NCI-H748 (cell line): Measurements from ENCODE around the gene OR2D2.
"Not testable (repeated sequence)": the region's sequence is repeated elsewhere in the genome, so short reads cannot be mapped to it uniquely, and the experiment has no call there.

ENCODE experiments used
- DNase-seq: peaks from one replicate; lab custom pipeline; 2025; ENCODE audit not compliant: unreplicated experiment; lab: John Stamatoyannopoulos, UW

Gene OR2D2, protein sequence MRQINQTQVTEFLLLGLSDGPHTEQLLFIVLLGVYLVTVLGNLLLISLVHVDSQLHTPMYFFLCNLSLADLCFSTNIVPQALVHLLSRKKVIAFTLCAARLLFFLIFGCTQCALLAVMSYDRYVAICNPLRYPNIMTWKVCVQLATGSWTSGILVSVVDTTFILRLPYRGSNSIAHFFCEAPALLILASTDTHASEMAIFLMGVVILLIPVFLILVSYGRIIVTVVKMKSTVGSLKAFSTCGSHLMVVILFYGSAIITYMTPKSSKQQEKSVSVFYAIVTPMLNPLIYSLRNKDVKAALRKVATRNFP

DNA sequence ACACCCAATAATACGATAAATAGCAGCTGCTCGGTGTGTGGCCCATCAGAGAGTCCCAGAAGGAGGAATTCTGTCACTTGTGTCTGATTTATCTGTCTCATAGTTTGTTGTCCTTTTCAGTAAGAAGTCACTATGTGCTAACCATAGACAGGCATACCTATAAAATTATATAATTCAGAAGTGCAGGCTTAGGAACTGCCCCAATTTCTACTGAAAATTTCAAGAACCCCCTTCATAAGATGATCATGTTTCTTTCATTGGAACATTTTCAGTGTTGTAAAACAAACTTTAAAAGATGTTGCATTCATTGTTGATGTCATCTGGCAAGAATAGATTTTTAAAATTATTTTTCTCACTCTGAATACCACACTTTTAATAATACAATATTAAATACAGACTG, at the start of gene OR2D2:
OR2D2 (minus strand) TSS at position 101 of the 400 bp plus-strand sequence; CDS start at position 101, 0 bp downstream.
- DNase-seq, result no peak

DNA sequence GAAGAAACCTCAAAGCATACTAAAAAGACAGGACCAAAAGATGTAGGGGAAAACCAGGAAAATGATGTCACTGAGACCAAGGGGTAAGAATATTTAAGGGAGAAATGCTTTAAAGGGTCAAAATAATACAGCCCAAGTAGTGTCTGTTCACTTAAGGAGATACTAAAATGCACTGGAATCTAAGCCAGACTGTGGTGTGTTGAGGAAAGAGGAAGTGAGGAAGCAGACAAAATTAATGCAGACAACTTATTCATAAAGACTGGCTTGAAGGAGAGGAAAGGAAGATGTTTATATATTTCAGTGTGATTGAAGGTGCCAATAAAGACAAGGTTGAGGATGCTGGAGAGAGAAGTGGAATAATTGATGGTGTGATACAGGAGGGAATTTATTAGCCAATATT, 49.7 kb upstream of the OR2D2 start:
- no peak for DNase-seq

DNA sequence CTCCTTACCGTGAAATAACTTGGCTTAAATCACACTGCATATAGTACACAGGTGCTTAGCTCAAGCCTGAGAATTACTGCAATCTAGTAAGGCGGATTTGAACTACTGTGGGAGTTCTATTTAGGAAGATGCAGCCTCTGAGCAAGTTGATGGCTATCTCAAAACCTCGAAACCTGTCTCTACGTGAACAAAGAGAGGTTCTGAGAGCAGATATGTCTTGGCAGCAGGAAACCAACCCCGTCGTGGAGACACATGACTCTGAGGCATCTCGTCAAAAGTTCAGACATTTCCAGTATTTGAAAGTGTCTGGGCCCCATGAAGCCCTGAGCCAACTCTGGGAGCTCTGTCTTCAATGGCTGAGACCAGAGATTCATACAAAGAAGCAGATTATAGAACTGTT, 39.8 kb upstream of the OR2D2 start:
- DNase-seq, result no peak

DNA sequence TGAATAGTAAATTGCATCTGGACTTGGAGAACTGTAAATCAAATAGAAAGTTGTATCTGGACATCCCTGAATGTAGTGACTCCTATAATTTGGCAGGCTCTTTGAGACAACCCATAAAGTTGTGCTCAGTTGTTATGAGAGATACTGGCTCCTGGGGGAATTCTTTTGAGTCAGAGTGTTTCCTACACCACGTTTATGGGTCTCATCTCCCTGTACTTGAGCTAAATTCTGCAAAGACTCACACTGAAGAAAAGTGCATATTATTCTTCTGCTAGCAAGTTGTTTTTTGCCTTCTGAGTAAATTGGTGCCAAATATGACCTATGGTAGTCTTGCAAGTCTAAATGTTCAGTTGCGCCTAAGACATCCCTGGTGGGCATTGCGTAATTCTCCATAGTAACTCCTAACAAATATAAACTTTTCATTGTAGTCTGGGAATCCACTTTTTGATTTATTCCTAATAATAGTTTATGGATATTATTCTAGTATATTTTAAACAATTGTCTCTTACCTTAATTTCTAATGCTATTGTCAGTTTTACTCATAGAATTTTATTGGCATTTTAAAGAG, 38.9 kb upstream of the OR2D2 start:
- DNase-seq, result no peak

DNA sequence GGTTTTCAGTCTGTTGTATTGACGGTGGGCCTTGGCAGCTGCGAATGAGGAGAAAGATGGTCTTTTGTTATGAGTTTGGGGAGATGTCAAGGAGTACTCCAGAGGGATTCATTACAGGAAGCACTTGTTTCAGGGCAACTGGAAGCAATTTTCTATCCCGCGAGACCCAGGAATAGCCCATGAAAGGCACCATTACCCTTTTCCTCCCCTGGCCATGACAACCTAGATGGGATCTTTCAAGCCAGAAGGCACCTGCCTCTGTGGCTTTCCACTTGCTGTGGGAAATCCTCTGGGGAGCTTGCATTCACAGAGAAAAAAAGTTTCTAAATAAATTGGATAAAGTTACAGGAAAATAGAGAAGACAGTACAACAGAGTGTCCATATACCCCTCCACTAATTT, 36.6 kb upstream of the OR2D2 start:
- peak; percentile 60 for DNase-seq

DNA sequence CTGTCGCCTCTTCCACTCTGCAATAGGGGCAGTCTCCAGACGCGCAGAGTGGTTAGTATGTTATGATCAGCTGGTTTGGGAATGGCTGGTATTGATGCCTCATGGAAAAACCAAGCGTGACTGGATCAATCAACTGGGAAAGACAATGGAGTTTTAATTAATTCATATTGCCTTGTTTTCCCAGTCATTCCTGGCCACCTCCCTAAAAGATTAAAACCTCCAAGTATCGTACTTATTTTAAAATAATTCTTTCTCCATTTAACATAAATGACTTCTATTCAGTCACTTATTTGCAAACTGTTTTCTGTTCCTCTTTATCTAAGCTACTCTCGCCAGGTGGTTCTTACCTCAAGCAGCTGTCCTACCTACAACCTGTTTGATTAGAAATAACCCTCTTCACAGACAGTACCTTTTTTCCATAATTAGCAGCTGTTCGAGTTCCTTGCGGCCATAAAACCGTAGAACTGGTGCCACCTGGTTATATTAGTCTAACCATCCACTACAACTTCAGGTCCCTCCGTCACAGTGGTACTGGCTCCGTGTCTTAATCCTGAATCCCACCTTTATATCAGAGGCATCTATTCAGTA, 34.8 kb upstream of the OR2D2 start:
- peak; percentile 82 for DNase-seq

DNA sequence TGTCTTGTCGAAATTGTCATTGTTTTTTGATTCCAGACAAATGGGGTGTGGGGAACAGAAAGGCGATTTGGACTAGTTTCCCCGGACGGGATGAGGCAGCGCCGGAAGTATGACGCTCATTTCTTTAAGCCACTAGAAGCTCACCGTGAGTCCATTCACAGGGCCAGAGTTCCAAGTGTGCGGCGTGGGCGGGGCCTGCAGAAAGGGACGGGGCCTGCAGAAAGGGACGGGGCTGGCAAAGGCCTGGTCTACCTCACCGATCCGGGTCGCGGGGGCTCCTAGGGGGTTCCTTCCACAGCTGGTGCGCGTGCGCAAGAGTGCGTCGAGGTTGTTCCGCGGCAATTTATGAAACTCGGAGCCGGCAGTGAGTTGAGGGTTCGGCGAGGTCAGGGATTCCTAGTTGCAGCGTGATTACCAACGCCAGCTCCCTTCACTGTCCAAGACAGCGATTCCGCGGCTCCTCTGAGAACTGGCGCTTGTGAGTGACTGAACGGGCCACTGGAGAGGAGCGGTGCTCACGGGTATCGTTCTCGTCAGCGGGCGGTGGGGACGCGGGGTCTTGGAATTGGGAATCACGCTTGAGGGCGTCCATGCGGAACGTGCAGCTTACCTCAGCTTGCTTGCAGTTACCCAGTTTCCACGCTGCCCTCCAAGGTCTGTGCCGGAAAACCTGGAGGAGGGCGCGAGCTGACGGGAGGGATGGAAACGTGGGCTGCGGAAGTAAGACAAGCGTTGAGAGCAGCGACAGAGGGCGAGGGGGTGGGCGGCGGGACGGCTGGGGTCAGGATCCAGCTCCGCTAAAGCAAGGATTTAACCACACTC, 34.1 kb upstream of the OR2D2 start, which contains the start of gene ZNF215:
ZNF215 (plus strand) TSS at position 219 of the 822 bp plus-strand sequence. CDS start 5,847 bp downstream, outside the sequence.
- DNase-seq, result peak; percentile 85

DNA sequence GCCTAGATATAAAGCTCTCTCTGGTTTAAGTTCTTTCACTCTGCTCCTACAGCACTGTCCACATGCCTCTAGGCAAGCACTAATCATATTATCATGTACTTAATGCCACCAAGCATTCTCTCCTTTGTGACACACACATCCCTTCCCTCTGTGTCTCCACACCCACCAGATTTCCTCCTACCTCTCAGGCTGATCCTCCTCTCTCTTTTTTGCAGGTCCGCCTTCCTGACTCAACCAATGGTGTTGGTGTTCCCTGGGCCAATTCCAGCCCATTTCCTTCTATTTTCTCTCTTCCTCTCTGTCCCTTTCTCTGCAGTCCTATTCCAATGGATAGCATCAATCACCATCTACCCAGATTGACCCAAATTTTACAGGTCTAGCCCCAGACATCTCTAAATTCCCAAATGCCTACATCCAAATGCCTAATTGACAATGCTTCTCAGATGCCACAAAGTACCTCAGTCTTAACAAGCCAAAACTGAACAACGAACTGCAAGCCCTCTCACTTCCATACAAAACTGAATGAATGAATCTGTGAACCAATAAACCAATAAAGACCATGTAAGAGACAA, 33.4 kb upstream of the OR2D2 start:
- DNase-seq, result peak; percentile 47

DNA sequence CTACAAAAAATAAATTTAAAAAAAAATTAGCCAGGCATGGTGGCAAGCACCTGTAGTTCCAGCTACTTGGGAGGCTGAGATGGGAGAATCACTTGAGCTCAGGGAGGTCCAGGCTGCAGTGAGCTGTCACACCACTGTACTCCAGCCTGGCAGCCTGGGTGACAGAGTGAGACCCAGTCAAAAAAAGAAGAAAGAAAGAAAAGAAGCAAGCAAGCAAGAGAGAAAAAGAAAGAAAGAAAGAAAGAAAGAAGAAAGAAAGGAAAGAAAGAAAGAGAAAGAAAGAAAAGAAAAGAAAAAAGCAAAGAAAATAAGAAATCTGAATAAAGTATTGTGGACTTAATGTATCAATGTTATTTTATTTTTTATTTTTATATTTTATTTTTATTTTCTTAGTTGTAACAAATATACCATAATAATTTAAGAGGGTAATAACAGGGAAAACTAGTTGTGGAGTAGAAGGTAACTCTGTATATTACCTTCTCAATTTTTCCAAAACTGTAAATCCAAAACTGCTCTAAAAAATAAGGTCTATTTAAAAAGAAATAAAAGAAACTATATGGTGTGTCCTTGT, 32.8 kb upstream of the OR2D2 start:
- no peak for DNase-seq

DNA sequence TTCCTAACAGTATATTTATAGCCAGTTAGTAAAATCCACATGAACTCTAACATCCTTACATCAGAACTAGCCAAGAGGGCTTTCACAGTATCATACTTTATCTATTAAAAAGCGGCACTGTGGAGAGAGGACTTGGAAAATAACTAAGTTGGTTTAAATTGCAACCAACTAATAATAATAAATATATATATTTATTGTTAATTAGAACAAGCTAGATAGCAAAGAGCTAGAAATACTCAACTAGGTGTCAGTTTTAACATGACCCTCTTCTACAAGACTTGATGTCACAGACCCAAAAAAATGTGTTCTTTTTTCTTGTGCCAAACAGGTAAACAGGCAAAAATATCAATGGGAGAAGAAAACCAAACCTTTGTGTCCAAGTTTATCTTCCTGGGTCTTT, 28.4 kb upstream of the OR2D2 start, which contains the start of gene OR2D3:
OR2D3 (plus strand) TSS at position 301 of the 400 bp plus-strand sequence; CDS start at position 301, 0 bp downstream.
- no peak for DNase-seq

DNA sequence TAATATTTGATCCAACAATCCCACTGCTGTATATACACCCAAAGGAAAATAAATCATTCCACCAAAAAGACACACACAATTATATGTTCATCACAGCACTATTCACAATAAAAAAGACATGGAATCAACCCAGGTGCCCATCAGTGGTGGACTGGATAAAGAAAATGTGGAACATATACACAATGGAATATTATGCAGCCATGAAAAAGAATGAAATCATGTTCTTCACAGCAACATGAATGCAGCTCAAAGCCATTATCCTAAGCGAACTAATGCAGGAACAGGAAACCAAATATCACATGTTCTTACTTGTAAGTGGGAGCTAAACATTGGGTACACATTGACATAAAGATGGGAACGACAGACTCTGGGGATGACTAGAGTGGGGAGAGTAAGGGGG, 27.4 kb upstream of the OR2D2 start:
- DNase-seq, result no peak

DNA sequence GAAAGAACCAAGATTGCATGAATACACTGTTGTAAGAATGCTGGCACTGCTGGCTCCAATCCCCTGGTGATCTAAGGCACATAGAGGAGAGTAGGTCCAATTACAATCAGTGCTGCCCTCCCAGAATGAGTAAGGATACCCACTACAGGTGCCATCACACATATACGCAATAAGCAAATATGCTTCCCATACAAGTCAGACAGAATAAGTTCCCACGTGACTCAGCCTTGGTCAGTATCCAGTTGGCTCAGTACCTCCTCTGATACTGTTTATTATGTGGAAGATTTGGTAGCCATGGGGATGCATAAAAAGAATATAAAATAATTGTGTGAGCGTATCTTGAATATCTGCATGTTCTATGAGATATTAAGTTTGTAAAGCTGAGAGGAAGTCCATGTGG, 19.6 kb upstream of the OR2D2 start:
- DNase-seq, result no peak

DNA sequence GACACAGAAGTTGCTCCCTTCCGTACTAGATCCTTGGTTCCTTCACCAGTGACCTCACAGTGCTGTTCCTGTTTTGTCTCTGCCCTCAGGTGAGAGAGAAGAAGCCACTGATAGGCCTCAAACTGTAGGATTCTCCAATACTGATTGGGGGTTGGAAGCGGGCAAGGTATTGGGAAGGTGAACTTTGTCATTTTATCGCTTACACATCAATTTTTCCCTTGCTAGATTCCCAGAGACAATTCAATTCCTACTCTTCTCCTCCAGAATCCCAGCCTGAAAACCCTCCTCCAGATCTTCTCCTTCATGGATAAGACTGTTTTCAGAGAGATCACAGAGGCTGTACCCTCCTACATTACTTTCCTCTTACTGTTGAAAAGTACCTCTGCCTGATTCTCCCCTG, 19.1 kb upstream of the OR2D2 start:
- DNase-seq, result no peak

DNA sequence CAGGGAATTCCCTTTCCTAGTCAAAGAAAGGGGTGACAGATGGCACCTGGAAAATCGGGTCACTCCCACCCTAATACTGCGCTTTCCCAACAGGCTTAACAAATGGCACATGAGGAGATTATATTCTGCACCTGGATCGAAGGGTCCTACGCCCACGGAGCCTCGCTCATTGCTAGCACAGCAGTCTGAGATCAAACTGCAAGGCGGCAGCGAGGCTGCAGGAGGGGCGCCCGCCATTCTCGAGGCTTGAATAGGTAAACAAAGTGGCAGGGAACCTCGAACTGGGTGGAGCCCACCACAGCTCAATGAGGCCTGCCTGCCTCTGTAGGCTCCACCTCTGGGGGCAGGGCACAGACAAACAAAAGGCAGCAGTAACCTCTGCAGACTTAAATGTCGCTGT, 12.5 kb upstream of the OR2D2 start:
- DNase-seq, result not testable (repeated sequence)

DNA sequence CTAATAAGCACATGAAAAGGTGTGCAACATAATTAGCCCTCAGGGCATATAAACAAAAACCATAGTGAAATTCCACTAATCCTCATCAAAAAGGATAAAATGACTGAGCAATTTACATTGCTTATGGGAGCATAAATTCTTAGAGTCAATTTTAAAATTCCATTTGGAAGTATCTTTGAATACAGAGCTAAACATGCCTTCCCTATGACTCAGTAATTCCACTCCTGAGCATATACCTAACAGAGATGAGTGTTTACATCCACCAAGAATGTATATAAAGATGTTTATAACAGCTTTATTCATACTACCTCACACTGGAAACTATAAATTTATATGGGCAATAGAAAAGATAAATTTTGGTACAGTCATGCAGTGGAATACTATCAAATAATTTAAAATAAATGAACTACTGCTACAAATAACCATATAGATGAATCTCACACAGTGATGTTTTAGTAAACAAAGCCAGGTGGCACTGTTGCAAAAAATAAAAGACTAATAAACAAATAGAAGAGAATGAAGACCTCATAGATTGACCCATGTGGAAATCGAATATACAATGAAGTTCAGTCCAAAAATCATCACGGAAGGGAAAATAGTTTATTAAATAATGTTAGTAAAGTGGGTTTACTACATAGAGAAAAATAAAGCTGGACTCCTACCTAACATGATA, 8.2 kb upstream of the OR2D2 start:
- DNase-seq, result no peak

DNA sequence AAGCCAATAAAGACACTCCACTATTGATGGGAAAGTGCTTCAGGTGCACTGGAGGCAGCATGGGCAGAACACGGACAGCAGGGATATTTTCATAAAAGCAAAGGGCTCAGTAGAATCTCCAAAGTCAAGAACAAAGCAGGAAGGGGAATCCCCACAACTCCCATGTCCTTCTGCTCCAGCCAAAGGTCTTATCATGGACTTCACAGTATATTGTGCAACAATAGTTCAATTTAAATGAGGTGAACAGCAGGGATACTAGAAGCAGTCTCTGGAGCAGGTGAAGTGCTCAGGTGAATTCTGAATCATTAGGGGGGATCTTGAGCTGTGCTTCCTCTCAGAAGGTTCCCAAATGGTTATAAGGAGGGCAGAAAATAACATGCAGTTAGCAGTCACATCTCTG, 6.6 kb upstream of the OR2D2 start:
- DNase-seq, result no peak

DNA sequence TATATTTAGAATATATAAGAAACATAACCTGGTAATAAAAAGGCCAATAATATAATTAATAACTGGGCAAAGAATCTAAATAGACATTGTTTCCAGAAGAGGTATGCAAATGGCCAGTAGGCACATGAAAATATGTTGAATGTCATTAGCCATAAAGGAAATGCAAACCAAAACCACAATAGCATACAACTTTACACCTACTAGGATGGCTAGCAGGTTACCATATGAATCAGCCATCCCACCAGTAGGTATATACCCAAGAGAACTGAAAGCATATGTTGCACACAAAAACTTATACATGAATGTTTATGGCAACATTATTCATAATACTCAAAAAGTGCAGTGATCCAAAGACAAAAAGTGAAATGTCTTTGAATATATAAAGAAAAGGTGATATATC, 2.7 kb upstream of the OR2D2 start:
- no peak for DNase-seq

DNA sequence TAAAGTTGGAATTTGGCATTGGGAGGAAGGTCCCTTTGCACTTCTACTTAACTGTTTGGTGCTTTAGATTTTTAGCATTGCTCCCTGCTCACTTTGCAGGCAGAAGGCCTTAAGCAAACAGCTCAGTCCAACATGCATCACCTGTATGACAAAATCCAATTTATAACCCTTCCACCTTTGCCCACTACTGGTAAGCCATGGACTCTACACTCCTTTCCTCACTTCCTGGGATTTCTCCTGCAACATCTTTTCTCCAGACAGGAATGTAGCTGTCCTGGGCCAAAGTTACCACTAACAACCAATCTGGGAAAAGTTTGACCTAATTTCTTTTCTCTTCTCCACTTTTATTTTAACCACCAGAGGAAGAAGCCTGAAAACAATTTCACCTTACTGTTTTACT, 1.8 kb upstream of the OR2D2 start:
- DNase-seq, result no peak

DNA sequence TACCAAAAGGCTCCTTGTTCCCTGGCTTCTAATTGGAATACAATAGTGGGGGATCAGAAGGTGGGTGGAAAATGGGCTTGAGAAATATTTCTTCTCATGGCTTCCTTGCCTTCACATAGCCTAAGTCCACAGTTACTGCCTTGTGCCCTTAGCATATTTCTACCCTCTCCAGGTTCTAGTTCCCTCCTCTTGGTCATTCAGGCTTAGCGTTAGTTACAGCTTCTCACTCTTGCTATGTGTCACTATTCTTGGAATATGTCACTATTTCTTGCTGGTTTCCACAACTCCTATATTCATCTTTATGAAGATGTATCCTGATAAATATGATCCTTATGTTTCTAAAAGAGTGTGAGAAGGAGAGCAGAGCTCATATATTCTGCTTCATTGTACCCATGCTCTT, 2.5 kb downstream of the OR2D2 start:
- DNase-seq, result no peak

DNA sequence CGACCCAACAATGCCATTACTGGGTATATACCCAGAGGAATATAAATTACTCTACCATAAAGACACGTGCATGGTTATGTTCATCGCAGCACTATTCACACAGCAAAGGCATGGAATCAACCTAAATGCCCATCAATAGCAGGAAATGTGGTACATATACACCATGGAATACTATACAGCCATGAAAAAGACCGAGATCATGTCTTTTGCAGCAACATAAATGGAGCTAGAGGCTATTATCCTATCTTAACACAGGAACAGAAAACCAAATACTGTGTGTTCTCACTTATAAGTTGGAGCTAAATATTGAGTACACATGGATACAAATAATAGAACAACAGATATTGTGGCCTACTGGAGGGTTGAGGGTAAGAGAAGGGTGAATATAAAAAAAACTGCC, 3.5 kb downstream of the OR2D2 start:
- DNase-seq, result no peak
